Renal cortical epithelial cell (primary cell): ENCODE results near the gene SLC34A3. TPM values are rescaled to one million over a fixed set of nuclear protein-coding genes. Genes with fewer than 3 reads are reported as not detected.
"Not testable (repeated sequence)": the region's sequence is repeated elsewhere in the genome, so short reads cannot be mapped to it uniquely, and the experiment has no call there.

ENCODE experiments used
- DNase-seq: peaks from one replicate; pipeline ENCODE4 v3.0.0-alpha.2; 2011; ENCODE audit warnings: low read depth
- total RNA-seq: library from RNA; depleted of rRNA; stranded (reverse); fragments of >200 nt; gene quantifications from 2 replicates; pipeline ENCODE4 v1.2.3, GENCODE V29; 2014

SLC34A3 gene
- total RNA-seq, 1 donor from 2014 or later: not detected

DNA sequence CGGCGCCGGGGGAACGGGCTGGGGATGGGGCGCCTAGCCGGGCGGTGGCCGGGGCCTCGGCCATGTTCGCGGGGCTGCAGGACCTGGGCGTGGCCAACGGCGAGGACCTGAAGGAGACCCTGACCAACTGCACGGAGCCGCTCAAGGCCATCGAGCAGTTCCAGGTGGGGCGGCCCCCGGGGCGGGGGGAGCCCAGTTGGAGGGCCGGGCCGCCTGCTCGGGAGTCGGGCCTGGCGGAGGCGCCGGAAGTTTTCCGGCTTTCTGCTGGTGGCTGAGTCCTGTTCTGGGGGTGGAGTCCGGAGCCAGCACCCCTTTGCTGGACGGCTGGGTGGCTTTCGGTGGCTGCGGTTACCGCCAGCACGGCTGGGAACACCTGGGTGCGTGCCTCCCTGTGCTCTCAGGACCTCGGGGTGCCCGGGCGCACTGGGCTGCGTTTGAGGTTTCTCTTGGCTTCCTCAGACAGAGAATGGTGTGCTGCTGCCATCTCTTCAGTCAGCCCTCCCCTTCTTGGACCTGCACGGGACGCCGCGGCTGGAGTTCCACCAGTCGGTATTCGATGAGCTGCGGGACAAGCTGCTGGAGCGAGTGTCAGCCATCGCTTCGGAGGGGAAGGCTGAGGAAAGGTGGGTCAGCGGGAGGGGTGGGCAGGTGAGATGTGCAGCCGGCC, 24.9 kb downstream of the SLC34A3 start:
- DNase-seq: no peak

DNA sequence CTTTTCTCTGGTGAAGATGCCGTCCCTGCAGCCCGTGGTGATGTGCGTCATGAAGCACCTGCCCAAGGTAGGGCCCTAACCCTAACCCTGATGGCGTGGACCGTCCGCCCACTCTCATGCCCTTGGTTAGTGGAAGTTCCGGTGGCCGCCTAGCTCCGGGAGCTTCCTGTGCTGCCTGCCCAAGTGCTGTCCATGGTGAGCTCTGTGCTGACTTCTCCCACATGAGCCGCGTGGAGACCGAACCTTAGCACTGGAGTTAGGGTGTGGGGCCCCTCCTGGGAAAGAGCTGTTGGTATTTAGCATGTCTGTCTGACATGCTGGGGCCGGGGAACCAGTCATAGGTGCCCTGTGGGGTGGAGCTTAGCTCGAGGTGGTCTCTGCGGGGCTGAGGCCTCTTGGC, 25.7 kb downstream of the SLC34A3 start:
- DNase-seq: no peak

DNA sequence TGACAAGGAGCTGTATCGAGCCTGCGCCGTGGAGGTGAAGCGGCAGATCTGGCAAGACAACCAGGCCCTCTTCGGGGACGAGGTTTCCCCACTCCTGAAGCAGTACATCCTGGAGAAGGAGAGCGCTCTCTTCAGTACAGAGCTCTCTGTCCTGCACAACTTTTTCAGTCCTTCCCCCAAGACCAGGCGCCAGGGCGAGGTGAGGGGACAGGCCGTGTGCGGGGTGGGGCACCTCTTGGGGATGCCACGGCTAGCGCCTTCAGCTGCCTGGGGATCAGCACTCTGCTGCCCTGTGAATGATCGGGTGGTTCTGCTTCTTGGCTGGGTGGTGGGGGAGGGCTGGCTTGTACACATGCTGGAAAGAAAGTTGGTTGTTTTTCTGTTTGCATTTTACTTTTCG, 26.2 kb downstream of the SLC34A3 start:
- DNase-seq: no peak

DNA sequence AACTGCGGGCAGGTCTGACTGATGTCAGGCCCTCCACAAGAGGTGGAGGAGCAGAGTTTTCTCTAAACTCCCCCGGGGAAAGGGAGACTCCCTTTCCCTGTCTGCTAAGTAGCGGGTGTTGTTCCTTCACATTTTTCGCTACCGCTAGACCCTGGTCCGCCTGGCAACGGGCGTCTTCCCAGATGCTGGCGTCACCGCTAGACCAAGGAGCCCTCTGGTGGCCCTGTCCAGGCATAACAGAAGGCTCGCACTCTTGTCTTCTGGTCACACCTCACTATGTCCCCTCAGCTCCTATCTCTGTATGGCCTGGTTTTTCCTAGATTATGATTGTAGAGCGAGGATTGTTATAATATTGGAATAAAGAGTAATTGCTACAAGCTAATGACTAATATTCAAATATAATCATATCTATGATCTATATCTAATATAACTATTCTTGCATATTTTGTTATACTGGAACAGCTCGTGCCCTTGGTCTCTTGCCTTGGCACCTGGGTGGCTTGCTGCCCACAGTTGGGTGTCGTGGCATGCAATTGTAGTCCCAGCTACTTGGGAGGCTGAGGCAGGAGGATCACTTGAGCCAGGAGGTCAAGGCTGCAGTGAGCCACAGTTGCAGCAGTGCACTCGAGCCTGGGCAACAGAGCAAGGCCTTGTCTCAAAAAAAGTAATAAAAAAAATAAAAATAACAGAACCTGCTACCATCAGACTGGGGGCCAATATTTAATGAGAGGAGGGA, 31.6 kb downstream of the SLC34A3 start:
- not testable (repeated sequence) for DNase-seq

DNA sequence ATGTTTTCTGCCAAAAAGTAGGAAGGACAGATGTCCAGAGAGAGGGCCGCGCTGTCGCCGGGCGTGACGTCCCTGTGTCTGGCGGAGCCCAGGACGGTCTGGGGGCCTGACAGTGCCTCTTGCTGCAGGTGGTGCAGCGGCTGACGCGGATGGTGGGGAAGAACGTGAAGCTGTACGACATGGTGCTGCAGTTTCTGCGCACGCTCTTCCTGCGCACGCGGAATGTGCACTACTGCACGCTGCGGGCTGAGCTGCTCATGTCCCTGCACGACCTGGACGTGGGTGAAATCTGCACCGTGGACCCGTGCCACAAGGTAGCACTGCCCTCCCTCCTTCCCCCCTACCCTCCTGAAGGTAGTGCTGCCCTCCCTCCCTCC, 32.2 kb downstream of the SLC34A3 start:
- no peak for DNase-seq

DNA sequence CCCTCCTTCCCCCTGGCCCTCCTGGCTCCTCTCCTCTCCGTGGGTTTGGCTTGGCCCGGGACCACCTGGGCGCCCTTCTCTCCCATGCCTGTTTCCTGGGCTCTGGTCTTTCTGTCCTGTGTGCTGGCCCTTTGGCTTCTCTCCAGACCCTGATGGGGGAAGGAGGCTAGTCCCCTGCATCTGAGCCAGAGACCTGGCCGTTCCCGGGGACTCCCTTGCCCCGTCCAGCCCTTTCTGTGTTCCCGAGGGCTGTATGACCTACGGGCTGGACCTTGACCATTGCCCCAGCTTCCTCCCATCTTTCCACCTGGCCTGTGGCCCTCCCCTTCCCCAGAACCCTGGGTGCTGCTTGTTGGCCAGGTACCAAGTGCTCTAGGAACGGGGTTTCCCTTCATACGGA, 32.8 kb downstream of the SLC34A3 start:
- DNase-seq: no peak

DNA sequence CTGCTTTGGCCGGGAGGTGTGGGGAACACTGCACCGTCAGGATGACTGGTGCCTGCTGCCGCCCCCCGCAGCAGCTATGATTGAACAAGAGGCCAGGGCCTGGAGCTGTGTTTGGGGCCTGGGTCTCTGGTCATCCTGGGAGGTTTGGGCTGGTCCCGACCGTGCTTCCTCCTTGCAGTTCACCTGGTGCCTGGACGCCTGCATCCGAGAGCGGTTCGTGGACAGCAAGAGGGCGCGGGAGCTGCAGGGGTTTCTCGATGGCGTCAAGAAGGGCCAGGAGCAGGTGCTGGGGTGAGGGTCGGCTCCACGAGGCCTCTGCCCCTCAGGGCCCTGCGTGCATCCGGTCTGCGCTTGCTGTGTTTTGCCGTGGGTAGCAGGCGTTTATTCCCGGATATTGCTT, 33.4 kb downstream of the SLC34A3 start:
- no peak for DNase-seq

DNA sequence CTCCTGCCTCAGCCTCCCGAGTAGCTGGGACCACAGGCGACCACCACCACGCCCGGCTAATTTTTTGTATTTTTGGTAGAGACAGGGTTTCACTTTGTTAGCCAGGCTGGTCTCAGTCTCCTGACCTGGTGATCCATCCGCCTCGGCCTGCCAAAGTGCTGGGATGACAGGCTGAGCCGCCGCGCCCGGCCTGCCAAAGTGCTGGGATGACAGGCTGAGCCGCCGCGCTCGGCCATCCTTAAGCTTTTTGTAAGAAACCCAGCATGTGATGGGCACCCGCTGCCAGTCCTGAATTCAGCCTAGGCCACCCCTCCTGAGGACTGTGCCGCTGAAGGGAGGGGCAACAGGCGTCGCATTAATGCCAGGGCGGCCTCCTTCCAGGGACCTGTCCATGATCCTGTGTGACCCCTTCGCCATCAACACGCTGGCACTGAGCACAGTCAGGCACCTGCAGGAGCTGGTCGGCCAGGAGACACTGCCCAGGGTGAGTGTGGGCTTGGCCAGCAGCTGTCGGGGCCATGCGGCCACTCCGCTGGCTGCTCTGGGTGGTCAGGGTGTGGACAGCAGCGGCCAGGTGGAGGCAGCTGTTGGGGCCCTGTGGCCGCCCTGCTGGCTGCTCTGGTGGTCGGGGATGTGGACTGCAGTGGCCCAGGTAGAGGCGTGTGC, 34.9 kb downstream of the SLC34A3 start:
- DNase-seq: no peak

DNA sequence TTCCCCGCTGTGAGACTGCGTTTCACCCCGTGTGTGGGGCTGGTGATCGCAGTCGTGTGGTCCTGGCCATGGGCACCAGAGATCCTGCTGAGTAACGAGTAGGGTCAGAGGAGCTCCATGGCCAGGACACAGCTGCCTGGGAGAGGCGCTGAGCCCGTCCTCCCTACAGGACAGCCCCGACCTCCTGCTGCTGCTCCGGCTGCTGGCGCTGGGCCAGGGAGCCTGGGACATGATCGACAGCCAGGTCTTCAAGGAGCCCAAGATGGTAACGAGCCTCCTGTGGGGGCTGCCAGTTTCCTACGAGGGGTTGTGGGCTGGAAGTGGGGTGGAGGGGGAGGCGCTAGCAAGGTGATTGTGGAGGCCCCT, 35.4 kb downstream of the SLC34A3 start:
- no peak for DNase-seq

DNA sequence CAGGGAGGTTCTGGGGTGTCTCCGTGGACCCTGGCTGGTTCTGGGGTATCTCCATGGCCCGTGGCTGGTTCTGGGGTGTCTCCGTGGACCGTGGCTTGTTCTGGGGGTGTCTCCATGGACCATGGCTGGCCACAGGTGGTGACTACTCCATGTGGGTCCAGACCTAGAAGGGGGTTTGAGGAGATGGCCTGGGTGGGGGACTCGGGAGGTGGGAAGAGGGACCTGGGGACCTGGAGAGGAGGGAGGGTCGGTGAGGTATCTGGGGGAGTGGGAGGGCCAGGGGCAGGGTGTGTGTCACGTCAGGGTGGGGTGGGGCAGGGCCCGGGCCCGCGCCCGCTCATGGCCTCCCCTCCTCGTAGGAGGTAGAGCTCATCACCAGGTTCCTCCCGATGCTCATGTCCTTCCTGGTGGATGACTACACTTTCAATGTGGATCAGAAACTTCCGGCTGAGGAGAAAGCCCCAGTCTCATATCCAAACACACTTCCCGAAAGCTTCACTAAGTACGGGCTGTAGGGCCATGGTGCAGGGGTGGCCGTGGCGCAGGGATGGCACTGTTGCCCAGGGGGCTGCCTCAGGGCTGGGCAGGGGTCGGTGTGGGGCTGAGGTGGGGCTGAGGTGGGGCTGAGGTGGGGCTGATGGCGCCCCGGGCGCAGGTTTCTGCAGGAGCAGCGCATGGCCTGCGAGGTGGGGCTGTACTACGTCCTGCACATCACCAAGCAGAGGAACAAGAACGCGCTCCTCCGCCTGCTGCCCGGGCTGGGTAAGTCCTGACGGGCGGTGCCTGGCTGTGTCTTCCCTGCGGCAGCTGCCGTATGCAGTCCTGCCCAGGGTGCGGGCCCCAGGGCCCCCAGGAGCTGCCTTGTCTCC, 36.1 kb downstream of the SLC34A3 start:
- no peak for DNase-seq

DNA sequence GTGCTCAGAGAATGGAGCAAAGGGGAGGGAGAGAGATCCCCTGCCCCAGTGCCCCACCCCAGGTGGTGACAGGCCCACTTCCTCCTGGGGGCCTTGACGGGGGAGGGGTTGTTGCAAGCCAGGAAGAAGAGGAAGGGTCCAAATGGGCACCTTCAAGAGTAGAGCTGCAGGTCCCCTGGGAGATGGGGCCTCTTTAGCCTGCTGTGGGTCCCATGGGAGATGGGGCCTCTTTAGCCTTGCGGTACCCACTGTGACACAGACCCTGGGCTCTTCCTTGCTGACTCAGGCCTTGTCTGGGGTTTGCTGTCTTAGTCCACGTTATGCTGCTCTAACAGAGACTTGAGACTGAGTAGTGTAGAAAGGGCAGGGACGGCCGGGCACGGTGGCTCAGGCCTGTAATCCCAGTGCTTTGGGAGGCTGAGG, 37.2 kb downstream of the SLC34A3 start:
- DNase-seq: no peak

DNA sequence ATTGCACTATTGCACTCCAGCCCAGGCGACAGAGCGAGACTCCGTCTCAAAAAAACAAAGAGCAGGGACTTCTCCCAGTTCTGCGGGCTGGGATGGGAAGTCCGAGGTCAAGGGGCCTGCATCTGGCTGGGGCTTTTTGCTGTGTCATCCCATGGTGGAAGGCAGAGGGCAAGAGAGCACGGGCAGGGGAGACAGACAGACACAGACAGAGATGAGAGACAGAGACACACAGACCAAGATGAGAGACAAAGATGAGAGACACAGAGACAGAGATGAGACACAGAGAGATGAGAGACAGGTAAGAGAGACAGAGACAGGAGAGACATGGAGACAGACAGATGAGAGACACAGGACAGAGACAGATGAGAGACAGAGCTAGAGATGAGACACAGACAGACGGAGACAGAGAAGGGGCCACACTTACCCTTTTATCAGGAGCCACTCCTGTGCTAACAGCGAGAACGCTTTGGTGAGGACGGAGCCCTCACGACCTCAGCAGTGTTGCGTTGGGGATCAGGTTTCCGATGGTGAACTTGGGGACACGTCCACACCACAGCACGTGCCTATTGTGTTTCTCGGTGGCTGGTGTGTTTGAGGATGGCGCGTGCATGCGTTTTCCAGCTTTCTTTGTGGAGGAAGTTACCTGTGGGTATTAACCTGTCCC, 38.0 kb downstream of the SLC34A3 start:
- no peak for DNase-seq

DNA sequence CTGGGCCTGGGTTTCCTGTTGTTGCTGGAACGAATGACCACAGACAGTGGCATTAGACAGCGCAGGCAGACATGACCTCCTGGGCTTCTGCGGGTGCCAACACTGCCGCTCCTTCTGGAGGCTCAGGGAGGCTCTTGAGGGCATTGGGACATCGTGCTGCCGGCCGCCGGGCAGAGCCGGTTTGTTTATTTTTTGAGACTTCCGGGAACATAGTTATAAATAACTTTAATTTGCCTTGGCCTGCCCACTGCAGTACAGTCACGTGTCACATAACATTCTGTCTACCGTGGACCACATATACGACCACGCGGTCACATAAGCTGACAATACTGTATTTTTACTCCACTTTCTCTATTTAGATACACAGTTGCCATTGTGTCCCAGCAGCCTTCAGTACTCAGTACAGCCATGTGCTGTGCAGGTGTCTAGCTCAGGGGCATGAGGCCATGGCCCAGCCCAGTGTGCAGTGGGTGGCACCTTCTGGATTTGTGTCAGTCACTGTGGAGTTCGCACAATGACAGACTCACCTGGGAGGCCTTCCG, 38.6 kb downstream of the SLC34A3 start:
- peak; percentile 33 for DNase-seq

DNA sequence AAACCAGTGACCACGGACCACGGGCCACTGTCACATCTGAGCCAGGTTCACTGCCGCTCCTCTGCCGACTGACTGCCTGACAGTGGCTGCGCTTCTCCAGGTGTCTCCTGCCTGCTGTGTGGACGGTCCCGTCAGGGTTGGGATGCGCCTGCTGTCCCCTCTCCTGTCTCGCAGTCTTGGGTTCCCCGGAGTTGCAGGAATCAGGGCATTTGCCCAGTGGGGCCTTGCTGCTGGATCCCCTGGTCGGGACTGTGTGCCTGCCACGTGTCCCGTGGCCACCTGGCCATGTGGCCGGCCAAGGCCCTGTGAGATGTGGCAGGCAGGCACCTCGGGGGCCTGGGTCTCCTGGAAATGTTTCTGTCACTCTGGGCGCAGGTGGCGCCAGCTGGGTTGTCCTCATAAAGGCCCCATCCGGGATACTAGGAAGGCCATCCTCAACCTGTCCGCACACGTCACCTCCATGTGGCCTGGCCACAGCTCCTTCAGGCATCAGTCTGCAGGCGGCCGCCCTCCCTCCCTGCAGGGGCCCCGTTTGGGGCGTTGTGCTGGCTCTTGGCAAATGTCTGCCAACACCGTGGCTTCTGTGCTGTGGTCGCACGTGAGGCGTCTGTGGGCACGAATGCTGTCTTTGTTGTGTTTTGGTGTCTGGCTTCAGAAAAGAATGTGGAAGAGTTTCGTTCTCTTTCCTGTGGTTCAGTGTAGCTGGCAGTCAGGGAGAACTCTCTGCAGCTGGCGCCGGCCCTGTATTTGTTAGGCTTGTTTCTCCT, 40.4 kb downstream of the SLC34A3 start:
- no peak for DNase-seq

DNA sequence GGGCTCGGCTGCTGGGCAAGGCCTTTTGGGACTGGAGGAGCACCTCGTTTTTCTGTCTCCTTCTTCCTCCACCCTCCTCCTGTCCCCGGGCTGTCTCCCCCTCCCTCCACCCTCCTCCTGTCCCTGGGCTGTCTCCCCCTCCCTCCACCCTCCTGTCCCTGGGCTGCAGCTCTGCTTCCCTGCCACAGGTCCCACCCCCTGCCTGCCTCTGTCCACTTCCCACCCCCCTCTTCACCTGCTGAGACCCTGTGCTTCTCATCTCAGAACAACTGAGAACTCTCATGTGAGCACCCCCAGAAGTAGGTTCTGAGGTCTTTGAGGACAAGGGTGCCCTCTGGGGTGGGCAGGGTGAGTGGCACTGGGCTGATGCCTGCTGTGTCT, 41.0 kb downstream of the SLC34A3 start:
- no peak for DNase-seq

DNA sequence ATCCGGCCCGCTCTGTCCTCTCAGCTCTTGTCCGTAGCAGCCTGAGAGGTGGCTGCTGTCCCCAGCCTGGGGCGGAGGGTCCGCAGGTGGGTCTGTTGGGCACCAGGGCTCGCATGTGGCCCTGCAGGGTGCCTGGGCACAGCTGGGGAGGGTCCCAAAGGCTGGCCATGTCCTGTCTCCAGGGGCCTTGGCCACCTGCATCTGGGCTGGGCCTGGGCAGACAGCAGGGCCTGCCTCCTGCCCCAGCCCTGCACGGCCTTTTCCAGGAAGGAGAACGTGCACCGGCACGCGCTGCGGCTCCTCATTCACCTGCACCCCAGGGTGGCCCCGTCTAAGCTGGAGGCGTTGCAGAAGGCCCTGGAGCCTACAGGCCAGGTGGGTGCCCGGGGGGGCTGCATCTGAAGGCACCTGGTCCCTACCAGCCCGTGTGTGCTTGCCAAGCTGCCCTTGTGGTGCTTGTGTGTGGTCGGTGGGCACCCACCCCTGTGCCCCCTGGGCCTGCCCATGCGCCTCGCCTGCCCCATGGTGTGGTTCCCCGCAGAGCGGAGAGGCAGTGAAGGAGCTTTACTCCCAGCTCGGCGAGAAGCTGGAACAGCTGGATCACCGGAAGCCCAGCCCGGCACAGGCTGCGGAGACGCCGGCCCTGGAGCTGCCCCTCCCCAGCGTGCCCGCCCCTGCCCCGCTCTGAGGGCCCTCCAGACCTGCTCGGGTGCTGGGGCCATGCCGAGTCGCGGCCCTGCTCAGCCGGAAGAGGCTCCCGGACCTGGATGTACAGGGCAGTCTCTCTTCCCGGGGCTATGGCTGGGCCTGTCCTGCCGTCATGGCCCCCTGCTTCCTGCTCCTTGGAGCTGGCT, 41.8 kb downstream of the SLC34A3 start:
- no peak for DNase-seq

DNA sequence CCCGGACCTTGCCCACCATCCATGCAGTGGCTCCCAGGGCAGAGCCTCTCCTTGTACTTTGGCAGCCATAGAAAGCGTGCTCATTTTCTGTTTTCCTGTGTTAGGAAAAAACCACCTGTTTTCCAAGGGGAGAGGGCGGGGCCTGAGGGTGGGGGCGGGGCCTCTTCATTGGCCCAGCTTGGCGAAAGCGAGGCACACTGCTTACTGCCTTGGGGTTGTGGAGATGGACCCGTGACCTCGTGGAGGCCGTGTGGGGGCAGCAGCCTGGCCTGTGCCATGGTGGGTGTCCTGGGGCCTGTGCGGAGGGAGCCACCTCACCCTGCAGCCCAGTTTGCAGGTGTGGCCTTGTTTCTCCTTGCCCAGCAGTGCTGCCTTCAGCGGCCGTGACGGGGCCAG, 42.4 kb downstream of the SLC34A3 start:
- no peak for DNase-seq

DNA sequence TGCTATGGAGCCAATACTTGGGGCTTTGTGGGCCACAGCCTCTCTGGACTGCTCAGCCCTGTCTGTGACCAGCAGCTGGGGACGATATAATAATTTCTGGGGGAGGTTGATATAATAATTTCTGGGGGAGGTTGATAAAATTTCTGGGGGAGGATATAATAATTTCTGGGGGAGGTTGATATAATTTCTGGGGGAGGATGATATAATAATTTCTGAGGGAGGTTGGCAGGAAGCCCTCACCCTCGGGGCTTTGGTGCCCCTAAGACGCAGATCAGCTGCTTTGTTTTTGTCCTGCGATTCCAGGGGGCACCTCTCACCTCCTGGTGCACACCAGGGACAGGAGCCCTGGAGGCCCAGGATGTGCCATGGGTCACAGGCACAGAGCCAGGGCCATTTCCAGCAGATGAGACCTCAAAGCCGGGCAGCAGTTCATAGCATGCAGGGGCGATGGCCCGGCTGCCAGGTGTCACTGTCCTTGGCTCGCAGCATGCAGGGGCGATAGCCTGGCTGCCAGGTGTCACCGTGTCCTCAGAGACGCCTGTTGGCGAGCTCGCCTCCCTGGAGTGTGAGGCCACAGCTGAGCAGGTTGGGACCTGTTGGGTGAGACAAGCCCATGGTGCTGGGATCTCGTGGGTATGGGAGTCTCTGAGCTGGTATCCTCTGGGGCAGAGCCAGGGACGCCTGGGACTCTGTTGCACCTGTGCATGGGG, 43.1 kb downstream of the SLC34A3 start:
- no peak for DNase-seq

DNA sequence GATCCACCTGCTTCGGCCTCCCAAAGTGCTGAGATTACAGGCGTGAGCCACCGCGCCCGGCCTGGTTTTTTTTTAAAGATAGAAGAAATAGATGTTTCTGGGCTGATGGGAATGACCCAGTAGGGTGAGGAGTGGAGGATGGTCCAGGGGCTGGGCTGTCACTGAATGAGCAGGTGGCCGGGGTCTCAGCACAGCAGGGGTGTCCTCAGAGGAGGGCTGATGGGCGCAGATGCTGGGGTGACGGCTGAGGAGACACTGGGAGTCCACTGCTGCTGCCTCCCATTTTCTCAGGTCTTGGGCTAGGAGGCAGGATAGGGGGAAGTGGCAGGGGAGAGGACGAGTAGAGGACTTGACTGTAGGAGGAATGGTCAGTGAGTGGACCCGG, 44.5 kb downstream of the SLC34A3 start:
- DNase-seq: no peak
